ENCODE results near the gene KLK7.

The KLK7 gene

DNA sequence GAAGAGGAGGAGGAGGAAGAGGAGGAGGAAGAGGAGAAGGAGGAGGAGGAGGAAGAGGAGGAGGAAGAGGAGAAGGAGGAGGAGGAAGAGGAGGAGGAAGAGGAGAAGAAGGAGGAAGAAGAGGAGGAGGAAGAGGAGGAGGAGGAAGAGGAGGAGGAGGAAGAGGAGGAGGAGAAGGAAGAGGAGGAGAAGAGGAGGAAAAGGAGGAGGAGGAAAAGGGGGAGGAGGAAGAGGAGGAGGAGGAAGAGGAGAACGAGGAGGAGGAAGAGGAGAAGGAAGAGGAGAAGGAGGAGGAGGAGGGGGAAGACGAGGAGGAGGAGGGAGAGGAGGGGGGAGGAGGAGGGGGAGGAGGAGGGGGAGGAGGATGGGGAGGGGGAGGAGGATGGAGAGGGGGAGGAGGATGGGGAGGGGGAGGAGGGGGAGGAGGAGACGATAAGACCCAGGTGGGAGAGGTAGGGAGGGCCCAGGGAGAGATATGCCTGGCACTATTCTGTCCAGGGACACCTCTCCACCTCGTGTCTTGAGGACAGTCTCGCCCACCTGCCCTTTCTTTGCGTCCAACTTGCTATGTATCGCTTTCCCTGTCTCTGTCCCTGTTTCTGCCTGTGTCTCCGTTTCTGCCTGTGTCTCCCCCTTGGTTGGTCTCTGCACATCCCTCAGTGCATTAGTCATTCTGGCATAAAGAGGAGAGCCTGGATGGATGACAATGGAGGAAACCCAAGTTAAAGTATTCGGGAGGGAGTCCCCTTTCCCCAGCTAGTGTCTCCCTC lies 23.8 kb downstream of the KLK7 start:
- Histone ChIP-seq H3K36me3 (ENCODE audit: control insufficient read depth in 1 of 2, insufficient read depth in 2 of 2, low read depth in 1 of 2, low read length in 2 of 2) (no peaks in the 10 kb centered on the region), H3K9me3 (ENCODE audit: control insufficient read depth, low read length) (no peaks in the 10 kb centered on the region), H3K14ac (ENCODE audit: low read length in 2 of 2) (no peak overlapping the region), H2AFZ (ENCODE audit: low read depth, low read length) (no peak overlapping the region), H4K8ac (ENCODE audit: low read length) (no peak overlapping the region), H2AK5ac (ENCODE audit: low read length, severe bottlenecking) (no peak overlapping the region), H3K9ac (ENCODE audit: low read length) (no peak overlapping the region), H2BK5ac (ENCODE audit: low read depth, low read length, poor library complexity, severe bottlenecking) (no peak overlapping the region), H3K4me2 (ENCODE audit: low read length, poor library complexity, severe bottlenecking) (no peak overlapping the region), H2BK12ac (ENCODE audit: low read length in 2 of 2) (no peak overlapping the region), H2BK120ac (ENCODE audit: low read depth, low read length) (no peak overlapping the region), H3K4ac (ENCODE audit: low read depth in 1 of 2, low read length in 2 of 2) (no peak overlapping the region), H3K23ac (ENCODE audit: low read length in 2 of 2) (no peak overlapping the region), H3K27me3 (ENCODE audit: control insufficient read depth in 1 of 2, insufficient read depth in 1 of 2, low read length in 2 of 2) (peaks cover 0 to 9% of the 10 kb centered on the region in 2 experiments), H2BK15ac (ENCODE audit: low read depth, poor library complexity, severe bottlenecking) (no peak overlapping the region), H3K27ac (ENCODE audit: low read length, poor library complexity, severe bottlenecking) (no peak overlapping the region), H3K18ac (ENCODE audit: low read depth in 1 of 2, low read length in 2 of 2) (no peak overlapping the region), H4K91ac (ENCODE audit: low read length) (no peak overlapping the region), H3K4me3 (ENCODE audit: insufficient read depth in 1 of 2, low read depth in 1 of 2, low read length in 2 of 2) (no peak overlapping the region), H3K4me1 (ENCODE audit: control insufficient read depth, insufficient read depth, low read depth, low read length) (no peaks in the 10 kb centered on the region), H3K79me1 (replicated peaks; ENCODE audit: low read length, poor library complexity, severe bottlenecking) (no peaks in the 10 kb centered on the region)
- DNase-seq: no peak
- 72% methylated on average over 6 of the region's 9 CpGs for WGBS

DNA sequence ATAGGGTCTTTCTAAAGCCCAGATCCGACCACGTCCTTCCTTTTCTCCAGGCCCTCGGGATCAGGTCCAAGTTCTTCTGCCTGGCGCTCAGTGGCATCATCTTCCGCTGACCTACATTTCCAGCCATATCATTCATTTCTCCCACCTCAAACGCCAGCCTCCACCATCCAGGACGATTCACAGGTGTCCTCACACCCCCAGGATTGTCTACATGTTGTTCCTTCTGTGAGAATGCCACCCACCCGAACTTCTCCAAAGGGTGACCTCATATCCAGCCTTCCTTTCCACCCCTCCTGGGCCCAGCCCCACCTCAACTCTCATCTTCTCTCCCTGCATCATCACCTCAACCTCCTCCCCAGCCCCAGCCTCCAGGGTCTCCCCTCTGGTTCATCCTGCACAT lies 26.1 kb downstream of the KLK7 start:
- H3K23ac ChIP-seq (ENCODE audit: low read length in 2 of 2): no peak overlapping the region
- H3K9me3 ChIP-seq (ENCODE audit: control insufficient read depth, low read length): no peaks in the 10 kb centered on the region
- H2AFZ ChIP-seq (ENCODE audit: low read depth, low read length): no peak overlapping the region
- 66% methylated on average over 8 of the region's 8 CpGs for WGBS
- H2BK12ac ChIP-seq (ENCODE audit: low read length in 2 of 2): no peak overlapping the region
- H2BK15ac ChIP-seq (ENCODE audit: low read depth, poor library complexity, severe bottlenecking): no peak overlapping the region
- no peak overlapping the region for H3K14ac ChIP-seq (ENCODE audit: low read length in 2 of 2)
- H3K36me3 ChIP-seq (ENCODE audit: control insufficient read depth in 1 of 2, insufficient read depth in 2 of 2, low read depth in 1 of 2, low read length in 2 of 2): no peaks in the 10 kb centered on the region
- H2AK5ac ChIP-seq (ENCODE audit: low read length, severe bottlenecking): no peak overlapping the region
- no peaks in the 10 kb centered on the region for H3K79me1 ChIP-seq (replicated peaks; ENCODE audit: low read length, poor library complexity, severe bottlenecking)
- no peak overlapping the region for H3K4me2 ChIP-seq (ENCODE audit: low read length, poor library complexity, severe bottlenecking)
- peaks cover 0 to 16% of the 10 kb centered on the region in 2 experiments for H3K27me3 ChIP-seq (ENCODE audit: control insufficient read depth in 1 of 2, insufficient read depth in 1 of 2, low read length in 2 of 2)
- H3K4ac ChIP-seq (ENCODE audit: low read depth in 1 of 2, low read length in 2 of 2): no peak overlapping the region
- H3K4me3 ChIP-seq (ENCODE audit: insufficient read depth in 1 of 2, low read depth in 1 of 2, low read length in 2 of 2): no peak overlapping the region
- H2BK5ac ChIP-seq (ENCODE audit: low read depth, low read length, poor library complexity, severe bottlenecking): no peak overlapping the region
- no peak overlapping the region for H4K91ac ChIP-seq (ENCODE audit: low read length)
- DNase-seq: no peak
- no peak overlapping the region for H3K18ac ChIP-seq (ENCODE audit: low read depth in 1 of 2, low read length in 2 of 2)
- H4K8ac ChIP-seq (ENCODE audit: low read length): no peak overlapping the region
- no peak overlapping the region for H2BK120ac ChIP-seq (ENCODE audit: low read depth, low read length)
- H3K9ac ChIP-seq (ENCODE audit: low read length): no peak overlapping the region
- H3K4me1 ChIP-seq (ENCODE audit: control insufficient read depth, insufficient read depth, low read depth, low read length): no peaks in the 10 kb centered on the region
- no peak overlapping the region for H3K27ac ChIP-seq (ENCODE audit: low read length, poor library complexity, severe bottlenecking)

DNA sequence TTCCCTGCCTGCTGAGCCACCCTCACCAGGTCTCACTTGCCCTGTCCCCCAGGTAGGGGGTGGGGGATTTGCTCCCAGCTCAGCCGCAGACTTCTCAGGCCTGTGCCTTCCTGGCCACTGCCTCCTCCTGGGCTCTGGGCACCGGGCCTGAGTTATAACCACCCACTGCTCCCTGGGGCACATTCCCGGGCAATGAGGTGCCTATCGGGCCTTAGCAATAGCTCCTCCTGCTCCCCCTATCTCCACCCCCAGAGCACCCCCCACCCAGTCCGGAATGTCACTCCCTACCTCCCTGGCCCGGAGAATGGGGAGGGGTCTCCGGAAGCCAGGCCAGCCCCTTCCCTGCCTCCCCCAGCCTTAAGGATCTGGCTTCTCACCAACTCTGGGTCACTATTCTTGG lies 30.8 kb downstream of the KLK7 start, which contains the start of gene KLK5:
KLK5 (minus strand) TSS at position 129 of the 400 bp plus-strand sequence. CDS start 381 bp downstream, outside the sequence.
- H2BK15ac ChIP-seq (ENCODE audit: low read depth, poor library complexity, severe bottlenecking): no peak within 1 kb of the TSS
- H3K27me3 ChIP-seq (ENCODE audit: control insufficient read depth in 1 of 2, insufficient read depth in 1 of 2, low read length in 2 of 2): peaks cover 0 to 24% of the 10 kb centered on the region in 2 experiments
- H3K4me2 ChIP-seq (ENCODE audit: low read length, poor library complexity, severe bottlenecking): no peak within 1 kb of the TSS
- no peak within 1 kb of the TSS for H3K14ac ChIP-seq (ENCODE audit: low read length in 2 of 2)
- H3K79me1 ChIP-seq (replicated peaks; ENCODE audit: low read length, poor library complexity, severe bottlenecking): no peaks in the 10 kb centered on the region
- H4K8ac ChIP-seq (ENCODE audit: low read length): no peak within 1 kb of the TSS
- no peak within 1 kb of the TSS for H2BK12ac ChIP-seq (ENCODE audit: low read length in 2 of 2)
- H2BK120ac ChIP-seq (ENCODE audit: low read depth, low read length): no peak within 1 kb of the TSS
- H4K91ac ChIP-seq (ENCODE audit: low read length): no peak within 1 kb of the TSS
- no peak within 1 kb of the TSS for H3K4ac ChIP-seq (ENCODE audit: low read depth in 1 of 2, low read length in 2 of 2)
- H3K27ac ChIP-seq (ENCODE audit: low read length, poor library complexity, severe bottlenecking): no peak within 1 kb of the TSS
- DNase-seq: no peak
- H2AK5ac ChIP-seq (ENCODE audit: low read length, severe bottlenecking): no peak within 1 kb of the TSS
- H3K9me3 ChIP-seq (ENCODE audit: control insufficient read depth, low read length): no peaks in the 10 kb centered on the region
- no peak within 1 kb of the TSS for H2AFZ ChIP-seq (ENCODE audit: low read depth, low read length)
- no peak within 1 kb of the TSS for H3K18ac ChIP-seq (ENCODE audit: low read depth in 1 of 2, low read length in 2 of 2)
- no peak within 1 kb of the TSS for H3K4me3 ChIP-seq (ENCODE audit: insufficient read depth in 1 of 2, low read depth in 1 of 2, low read length in 2 of 2)
- no peak within 1 kb of the TSS for H3K23ac ChIP-seq (ENCODE audit: low read length in 2 of 2)
- H3K9ac ChIP-seq (ENCODE audit: low read length): no peak within 1 kb of the TSS
- no peaks in the 10 kb centered on the region for H3K36me3 ChIP-seq (ENCODE audit: control insufficient read depth in 1 of 2, insufficient read depth in 2 of 2, low read depth in 1 of 2, low read length in 2 of 2)
- WGBS: 40% methylated on average over 7 of the region's 7 CpGs
- no peaks in the 10 kb centered on the region for H3K4me1 ChIP-seq (ENCODE audit: control insufficient read depth, insufficient read depth, low read depth, low read length)
- no peak within 1 kb of the TSS for H2BK5ac ChIP-seq (ENCODE audit: low read depth, low read length, poor library complexity, severe bottlenecking)

DNA sequence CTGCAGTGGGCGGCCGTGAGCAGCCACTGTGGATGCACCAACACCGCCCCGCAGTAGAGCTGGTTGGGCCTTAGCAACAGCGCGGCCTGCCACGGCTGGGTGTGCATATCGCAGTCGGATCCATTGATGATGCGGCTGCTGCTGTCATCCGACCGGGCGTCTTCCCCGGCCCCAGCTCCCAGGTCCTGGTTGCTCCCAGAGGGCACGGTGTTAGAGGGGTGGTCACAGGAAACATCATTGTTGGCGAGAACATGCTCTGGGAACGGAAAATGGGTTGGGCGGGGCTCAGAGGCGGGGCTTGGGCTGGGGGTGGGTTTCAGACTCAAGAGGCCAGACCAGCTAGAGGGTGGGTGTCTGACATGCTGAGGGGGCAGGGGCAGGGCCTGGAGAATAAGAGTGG lies 33.9 kb downstream of the KLK7 start:
- Histone ChIP-seq H4K8ac (ENCODE audit: low read length) (no peak overlapping the region), H3K4me1 (ENCODE audit: control insufficient read depth, insufficient read depth, low read depth, low read length) (no peaks in the 10 kb centered on the region), H3K36me3 (ENCODE audit: control insufficient read depth in 1 of 2, insufficient read depth in 2 of 2, low read depth in 1 of 2, low read length in 2 of 2) (no peaks in the 10 kb centered on the region), H3K4me2 (ENCODE audit: low read length, poor library complexity, severe bottlenecking) (no peak overlapping the region), H3K14ac (ENCODE audit: low read length in 2 of 2) (no peak overlapping the region), H4K91ac (ENCODE audit: low read length) (no peak overlapping the region), H3K18ac (ENCODE audit: low read depth in 1 of 2, low read length in 2 of 2) (no peak overlapping the region), H2AFZ (ENCODE audit: low read depth, low read length) (no peak overlapping the region), H2BK120ac (ENCODE audit: low read depth, low read length) (no peak overlapping the region), H3K9ac (ENCODE audit: low read length) (no peak overlapping the region), H3K9me3 (ENCODE audit: control insufficient read depth, low read length) (no peaks in the 10 kb centered on the region), H2BK5ac (ENCODE audit: low read depth, low read length, poor library complexity, severe bottlenecking) (no peak overlapping the region), H3K4ac (ENCODE audit: low read depth in 1 of 2, low read length in 2 of 2) (no peak overlapping the region), H3K79me1 (replicated peaks; ENCODE audit: low read length, poor library complexity, severe bottlenecking) (no peaks in the 10 kb centered on the region), H3K27ac (ENCODE audit: low read length, poor library complexity, severe bottlenecking) (no peak overlapping the region), H3K4me3 (ENCODE audit: insufficient read depth in 1 of 2, low read depth in 1 of 2, low read length in 2 of 2) (no peak overlapping the region), H3K27me3 (ENCODE audit: control insufficient read depth in 1 of 2, insufficient read depth in 1 of 2, low read length in 2 of 2) (peaks cover 0 to 19% of the 10 kb centered on the region in 2 experiments), H2BK12ac (ENCODE audit: low read length in 2 of 2) (no peak overlapping the region), H2BK15ac (ENCODE audit: low read depth, poor library complexity, severe bottlenecking) (no peak overlapping the region), H2AK5ac (ENCODE audit: low read length, severe bottlenecking) (no peak overlapping the region), H3K23ac (ENCODE audit: low read length in 2 of 2) (no peak overlapping the region)
- DNase-seq: no peak
- 79% methylated on average over 19 of the region's 19 CpGs for WGBS
